Muscle layer of duodenum (tissue), 2 donors: ENCODE data around the gene CDC73.
"Not testable (repeated sequence)": the region's sequence is repeated elsewhere in the genome, so short reads cannot be mapped to it uniquely, and the experiment has no call there.

Experiments used
- H3K27ac ChIP-seq: one replicate; pipeline ENCODE4 v1.7.0; 2013; ENCODE audit warnings: mild to moderate bottlenecking, low read length
- H3K27me3 ChIP-seq: one replicate; pipeline ENCODE4 v1.7.0; 2013; ENCODE audit warnings: low read depth, mild to moderate bottlenecking, control low read depth, low read length
- H3K36me3 ChIP-seq, 2 donors: one replicate each; pipeline ENCODE4 v1.7.0; 2013; ENCODE audit warnings: low read length in 2 of 2, control low read depth in 1 of 2, mild to moderate bottlenecking in 1 of 2; ENCODE audit not compliant: insufficient read depth in 2 of 2, control insufficient read depth in 1 of 2
- H3K4me1 ChIP-seq, 2 donors: one replicate each; pipeline ENCODE4 v1.7.0; 2013; ENCODE audit warnings: low read length in 2 of 2, mild to moderate bottlenecking in 2 of 2, control low read depth in 1 of 2, moderate library complexity in 1 of 2; ENCODE audit not compliant: insufficient read depth in 2 of 2, control insufficient read depth in 1 of 2
- H3K4me3 ChIP-seq, 2 donors: one replicate each; pipeline ENCODE4 v1.7.0; 2013; ENCODE audit warnings: low read length in 2 of 2, low read depth in 1 of 2, mild to moderate bottlenecking in 1 of 2
- H3K9me3 ChIP-seq, 2 donors: one replicate each; pipeline ENCODE4 v1.7.0; 2013; ENCODE audit warnings: low read length in 2 of 2, control low read depth in 1 of 2, mild to moderate bottlenecking in 1 of 2; ENCODE audit not compliant: control insufficient read depth in 1 of 2
- donor health status: healthy.

CDC73 gene

GRCh38 chr1:193114485-193115095 is 7.2 kb upstream of the CDC73 start:
- Histone ChIP-seq H3K27me3 (no peaks in the 10 kb centered on the region), H3K4me1 (no peaks in the 10 kb centered on the region), H3K27ac (no peak overlapping the region), H3K9me3 (no peaks in the 10 kb centered on the region), H3K36me3 (no peaks in the 10 kb centered on the region), H3K4me3 (no peak overlapping the region)

GRCh38 chr1:193115629-193116227 is 6.1 kb upstream of the CDC73 start:
- no peak overlapping the region for H3K27ac ChIP-seq

GRCh38 chr1:193117167-193117566 is 4.7 kb upstream of the CDC73 start:
- H3K9me3 ChIP-seq, H3K4me3 ChIP-seq, H3K4me1 ChIP-seq, H3K27me3 ChIP-seq, H3K27ac ChIP-seq, H3K36me3 ChIP-seq: not testable (repeated sequence)

More at GRCh38 chr1:193115629-193116227, 6.1 kb upstream of the CDC73 start:
- no peaks in the 10 kb centered on the region for H3K27me3 ChIP-seq
- no peaks in the 10 kb centered on the region for H3K36me3 ChIP-seq
- no peaks in the 10 kb centered on the region for H3K4me1 ChIP-seq
- no peaks in the 10 kb centered on the region for H3K9me3 ChIP-seq
- H3K4me3 ChIP-seq, result no peak overlapping the region

- no peaks in the 10 kb centered on the region for H3K27me3 ChIP-seq
Observed at GRCh38 chr1:193118194-193118593, 3.6 kb upstream of the CDC73 start.

GRCh38 chr1:193118803-193119730 is 2.8 kb upstream of the CDC73 start:
- Histone ChIP-seq H3K4me3 (no peak overlapping the region), H3K36me3 (peaks cover 0 to 4% of the 10 kb centered on the region in 2 donors), H3K27ac (no peak overlapping the region), H3K27me3 (no peaks in the 10 kb centered on the region), H3K9me3 (no peaks in the 10 kb centered on the region), H3K4me1 (peaks cover 0 to 12% of the 10 kb centered on the region in 2 donors)

More at GRCh38 chr1:193118194-193118593, 3.6 kb upstream of the CDC73 start:
- Histone ChIP-seq H3K27ac (no peak overlapping the region), H3K4me3 (no peak overlapping the region), H3K36me3 (peaks cover 0 to 4% of the 10 kb centered on the region in 2 donors), H3K9me3 (no peaks in the 10 kb centered on the region), H3K4me1 (peaks cover 0 to 5% of the 10 kb centered on the region in 2 donors)

- Histone ChIP-seq H3K36me3 (peaks cover 1 to 8% of the 10 kb centered on the region in 2 donors), H3K27me3 (no peaks in the 10 kb centered on the region), H3K4me1 (peaks cover 0 to 28% of the 10 kb centered on the region in 2 donors), H3K9me3 (no peaks in the 10 kb centered on the region), H3K4me3 (peak overlapping the region; percentile 82 to 93), H3K27ac (no peak overlapping the region)
Observed at GRCh38 chr1:193120604-193121166, 1.1 kb upstream of the CDC73 start.

- Histone ChIP-seq H3K4me1 (peaks cover 0 to 34% of the 10 kb centered on the region in 2 donors), H3K9me3 (no peaks in the 10 kb centered on the region), H3K27me3 (no peaks in the 10 kb centered on the region), H3K27ac (no peak overlapping the region), H3K4me3 (peak overlapping the region; percentile 72 to 93), H3K36me3 (peaks cover 4 to 13% of the 10 kb centered on the region in 2 donors)
Observed at GRCh38 chr1:193123751-193124150, 1.9 kb downstream of the CDC73 start.

- Histone ChIP-seq H3K27me3 (no peaks in the 10 kb centered on the region), H3K9me3 (no peaks in the 10 kb centered on the region), H3K36me3 (peaks cover 7 to 18% of the 10 kb centered on the region in 2 donors), H3K4me1 (peaks cover 0 to 34% of the 10 kb centered on the region in 2 donors), H3K27ac (no peak overlapping the region), H3K4me3 (no peak overlapping the region)
Observed at GRCh38 chr1:193125369-193125768, 3.5 kb downstream of the CDC73 start.

- no peaks in the 10 kb centered on the region for H3K9me3 ChIP-seq
- H3K4me1 ChIP-seq, result peaks cover 0 to 3% of the 10 kb centered on the region in 2 donors
- H3K4me3 ChIP-seq, result no peak overlapping the region
- peaks cover 28 to 32% of the 10 kb centered on the region in 2 donors for H3K36me3 ChIP-seq
- H3K27ac ChIP-seq, result no peak overlapping the region
- H3K27me3 ChIP-seq, result no peaks in the 10 kb centered on the region
Observed at GRCh38 chr1:193131266-193131860, 9.5 kb downstream of the CDC73 start.

- H3K27me3 ChIP-seq, result no peaks in the 10 kb centered on the region
- peaks cover 38 to 52% of the 10 kb centered on the region in 2 donors for H3K36me3 ChIP-seq
Observed at GRCh38 chr1:193140254-193140653, 18.4 kb downstream of the CDC73 start.

More at GRCh38 chr1:193140254-193140653, 18.4 kb downstream of the CDC73 start:
- Histone ChIP-seq H3K4me1 (peaks cover 0 to 10% of the 10 kb centered on the region in 2 donors), H3K4me3 (no peak overlapping the region), H3K27ac (no peak overlapping the region), H3K9me3 (no peaks in the 10 kb centered on the region)
